GM03348 (cell line): ENCODE results near the gene NUP62.
"Not testable (repeated sequence)": the region's sequence is repeated elsewhere in the genome, so short reads cannot be mapped to it uniquely, and the experiment has no call there.

ENCODE experiments used
- DNase-seq: peaks from one replicate; pipeline ENCODE4 v3.0.0; 2012; ENCODE audit warnings: low spot score

NUP62 gene

GRCh38 chr19:49924881-49925210 is 4.5 kb downstream of the NUP62 start:
- not testable (repeated sequence) for DNase-seq

DNA sequence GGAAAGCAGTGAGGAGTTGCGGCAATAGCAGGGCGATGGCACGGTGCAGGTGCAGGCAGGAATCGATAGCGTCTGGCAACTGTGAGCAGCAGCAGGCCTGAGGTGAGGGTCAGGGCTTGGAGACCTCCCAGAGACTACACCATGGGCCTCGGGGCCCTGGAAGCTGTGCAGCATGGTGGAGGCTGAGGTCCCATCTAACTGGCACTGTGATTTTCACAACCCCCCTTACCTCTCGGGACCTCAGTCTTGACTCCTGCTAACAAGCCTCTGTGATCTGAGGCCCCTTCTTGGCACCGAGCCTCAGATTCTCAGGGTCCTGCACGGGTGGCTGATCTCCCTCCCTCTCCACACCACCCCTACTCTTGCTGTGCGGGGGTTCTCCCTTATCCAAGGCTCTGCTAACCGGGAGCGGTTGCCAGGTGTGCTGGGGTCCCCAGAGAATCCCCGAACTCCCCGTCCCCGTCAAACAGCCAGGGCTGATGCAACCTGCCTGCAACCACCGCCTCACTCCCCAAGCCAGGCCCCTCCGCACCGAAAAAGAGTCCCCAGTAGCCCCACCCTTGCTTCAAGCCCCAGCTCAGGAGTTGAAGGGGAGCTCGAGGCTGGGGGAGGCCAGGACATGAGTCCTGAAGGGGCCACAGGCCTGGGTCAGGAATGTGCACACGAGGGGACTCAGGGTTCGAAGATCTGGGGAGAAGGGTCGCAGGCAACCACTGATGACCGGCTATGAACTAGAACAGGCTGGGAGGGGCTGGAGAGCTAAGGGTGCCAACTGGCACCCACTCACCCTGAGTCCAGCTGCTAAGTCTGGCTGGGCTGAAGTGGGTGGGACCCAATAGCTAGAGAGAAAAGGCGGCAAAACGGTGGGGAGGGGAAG is 5.1 kb downstream of the NUP62 start:
- peak; percentile 33 for DNase-seq

GRCh38 chr19:49923055-49924003 is 6.0 kb downstream of the NUP62 start:
- DNase-seq: no peak

DNA sequence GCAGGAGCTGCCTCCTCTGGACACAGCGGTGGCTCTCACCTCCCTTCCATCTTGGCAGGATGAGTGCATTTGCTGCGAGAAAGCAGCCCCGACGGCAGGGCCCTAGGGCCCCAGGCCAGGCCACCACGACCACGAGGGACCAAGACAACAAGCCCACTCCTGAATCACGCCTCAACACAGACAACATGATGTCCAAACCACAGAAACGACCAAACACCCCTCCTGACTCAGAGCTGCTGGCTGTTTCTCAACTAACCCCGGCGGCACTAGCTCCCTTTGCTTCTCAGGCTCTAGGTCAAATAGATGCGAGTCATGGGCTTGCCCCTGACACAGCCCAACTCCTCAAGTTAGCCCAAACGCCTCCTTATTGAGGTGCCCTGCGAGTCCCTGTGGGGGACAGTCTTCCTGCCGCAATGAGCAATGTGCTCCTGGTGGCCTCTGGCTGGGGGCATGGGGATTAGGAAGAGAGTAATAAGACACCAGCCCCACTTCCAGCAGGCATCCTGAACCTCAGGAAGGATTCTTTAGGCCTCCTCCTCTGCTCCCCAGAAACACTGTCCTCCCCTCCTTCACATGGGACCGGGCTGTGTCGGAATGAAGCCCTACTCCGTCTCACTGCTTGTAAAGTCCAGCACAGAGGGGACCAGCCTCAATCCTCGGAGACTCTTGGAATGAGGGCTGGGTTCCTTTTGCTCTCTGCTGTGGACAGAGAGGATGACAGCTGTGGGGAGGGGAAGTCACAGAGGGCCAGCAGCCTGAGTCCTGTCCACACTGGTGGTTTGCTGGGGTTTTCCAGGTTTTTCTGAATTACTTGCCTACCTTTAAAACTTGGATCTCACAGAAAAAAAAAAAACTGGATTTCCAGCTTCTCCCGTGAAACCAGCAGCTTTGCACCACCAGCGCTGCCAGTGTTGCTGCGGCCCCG is 7.2 kb downstream of the NUP62 start:
- peak; percentile 79 for DNase-seq

DNA sequence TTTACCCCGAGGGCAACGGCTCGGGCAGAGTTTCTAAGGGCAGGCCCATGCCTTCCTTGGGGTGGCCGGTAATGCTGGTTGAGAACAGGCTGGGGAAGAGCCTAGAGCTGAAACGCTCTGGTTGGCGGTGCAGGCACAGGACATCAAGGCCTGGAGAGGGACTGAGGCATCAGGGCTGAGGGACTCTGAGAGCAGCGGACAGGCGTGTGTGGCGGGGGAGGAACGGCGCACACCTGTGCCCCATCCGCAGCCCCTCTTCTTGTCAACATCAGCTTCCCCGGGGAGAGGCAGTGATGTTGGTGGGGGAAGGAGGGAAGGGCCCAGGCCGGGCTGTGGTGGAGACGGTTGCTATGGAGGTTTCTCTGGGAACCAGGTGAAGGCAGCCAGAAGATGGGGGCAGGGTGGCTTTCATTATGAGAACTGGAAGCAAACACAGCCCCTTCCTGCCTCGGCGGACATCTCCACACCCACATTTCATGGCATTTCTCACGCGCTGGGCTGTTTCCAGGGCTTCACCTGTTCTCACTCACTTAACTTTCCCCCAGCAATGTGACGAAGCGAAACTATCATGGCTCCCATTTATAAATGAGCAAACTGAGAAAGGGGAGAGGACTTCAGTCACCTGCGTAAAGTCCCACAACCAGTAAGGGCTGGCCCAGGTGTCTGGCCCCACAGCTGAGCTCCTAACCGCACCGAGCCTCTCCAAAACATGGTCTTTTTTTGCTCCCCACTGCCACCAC is 8.5 kb downstream of the NUP62 start:
- no peak for DNase-seq

- no peak for DNase-seq
These were observed 11.2 kb downstream of the NUP62 start for GRCh38 chr19:49918089-49918488.

- no peak for DNase-seq
These were observed 12.2 kb downstream of the NUP62 start for GRCh38 chr19:49916839-49917733.

- no peak for DNase-seq
These were observed 14.0 kb downstream of the NUP62 start for GRCh38 chr19:49915271-49915670.

GRCh38 chr19:49913720-49914119 is 15.6 kb downstream of the NUP62 start:
- no peak for DNase-seq

DNA sequence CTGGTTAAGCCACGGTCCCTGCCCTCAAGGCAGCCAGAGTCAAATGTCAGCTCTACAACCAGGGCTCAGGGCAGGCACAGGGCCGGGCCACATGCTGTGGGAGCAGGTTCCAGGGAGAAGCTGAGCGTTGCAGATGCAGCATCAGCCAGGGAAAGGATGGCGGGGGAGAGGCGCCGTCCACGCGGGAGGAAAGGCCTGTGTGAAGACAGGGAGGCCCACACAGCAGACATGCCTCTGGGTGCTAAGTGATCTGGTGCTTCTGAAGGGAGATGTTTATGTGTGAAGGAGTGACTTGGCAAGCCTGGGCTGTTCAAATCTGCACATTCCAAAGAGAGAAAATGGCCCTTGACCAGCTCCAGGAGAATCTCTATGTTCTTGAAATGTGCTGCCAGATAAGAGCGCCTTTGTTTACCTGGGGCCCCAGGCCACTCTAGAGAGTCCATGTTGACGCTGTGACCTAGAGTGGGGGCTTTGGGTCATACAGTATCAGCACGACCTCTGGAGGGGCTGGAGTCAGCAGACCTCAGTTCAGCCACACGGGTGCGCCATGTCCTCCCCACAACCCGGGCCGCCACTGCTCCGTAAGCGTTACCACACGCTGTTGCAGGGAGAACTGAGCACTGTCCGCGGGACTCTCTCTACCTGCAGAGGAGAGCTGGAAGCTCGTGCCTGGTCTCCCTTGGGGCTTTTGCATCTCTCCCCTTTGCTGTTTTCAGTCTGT is 16.2 kb downstream of the NUP62 start:
- no peak for DNase-seq

DNA sequence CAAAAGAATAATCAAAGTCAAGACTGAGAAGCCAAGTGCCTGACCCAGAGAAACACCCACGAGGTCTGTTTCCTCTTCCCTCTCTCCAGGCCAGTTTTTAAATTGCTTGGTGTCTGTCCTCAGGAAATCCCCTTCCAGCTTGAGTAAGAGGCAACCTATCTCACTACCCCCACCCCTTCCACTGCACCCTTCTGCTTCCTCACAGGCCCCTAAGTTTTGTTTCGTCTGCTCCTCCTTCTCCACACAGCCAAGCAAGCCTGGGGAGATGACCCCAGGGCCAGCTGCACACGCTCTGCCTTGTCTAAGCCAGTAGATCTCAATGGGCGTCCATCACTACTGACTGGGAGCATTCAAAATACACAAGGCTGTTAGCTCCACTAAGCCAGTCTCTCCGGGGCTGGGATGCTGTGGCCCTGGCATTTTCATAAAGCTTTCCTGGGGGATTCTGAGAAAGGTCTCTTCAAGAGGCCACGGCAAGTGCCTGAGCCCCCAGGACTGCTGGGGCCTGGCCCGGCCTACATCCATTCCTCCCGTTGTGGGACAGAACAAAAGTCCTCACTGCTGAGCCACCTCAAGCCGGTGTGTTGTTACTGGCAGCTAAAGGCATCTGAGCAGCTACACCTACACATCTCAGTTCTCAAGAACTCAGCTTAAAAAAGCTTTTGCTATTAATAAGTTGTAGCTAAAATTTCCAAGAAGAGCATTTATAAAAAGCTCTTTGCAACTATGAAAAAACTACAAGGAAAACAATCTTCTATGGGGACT is 17.7 kb downstream of the NUP62 start:
- DNase-seq: no peak

DNA sequence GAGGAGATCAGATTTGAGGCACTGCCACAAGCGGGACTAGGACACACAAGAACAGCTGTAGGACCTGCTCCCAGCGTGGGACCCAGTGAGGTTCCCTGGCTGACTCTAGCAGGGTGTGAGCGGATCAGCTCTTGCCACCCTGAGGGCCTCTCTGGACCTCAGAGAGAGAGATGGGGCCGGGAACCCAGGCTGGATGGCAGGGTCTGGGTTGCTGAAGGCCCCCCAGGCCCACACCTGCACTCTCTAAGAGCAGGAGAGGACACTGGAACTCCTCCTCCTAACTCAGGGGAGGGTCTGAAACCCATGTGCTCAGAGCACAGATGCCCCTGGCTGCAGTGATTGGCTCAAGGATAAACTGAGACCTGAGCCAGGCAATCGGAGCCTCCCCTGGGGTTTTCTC is 19.1 kb downstream of the NUP62 start:
- no peak for DNase-seq

DNA sequence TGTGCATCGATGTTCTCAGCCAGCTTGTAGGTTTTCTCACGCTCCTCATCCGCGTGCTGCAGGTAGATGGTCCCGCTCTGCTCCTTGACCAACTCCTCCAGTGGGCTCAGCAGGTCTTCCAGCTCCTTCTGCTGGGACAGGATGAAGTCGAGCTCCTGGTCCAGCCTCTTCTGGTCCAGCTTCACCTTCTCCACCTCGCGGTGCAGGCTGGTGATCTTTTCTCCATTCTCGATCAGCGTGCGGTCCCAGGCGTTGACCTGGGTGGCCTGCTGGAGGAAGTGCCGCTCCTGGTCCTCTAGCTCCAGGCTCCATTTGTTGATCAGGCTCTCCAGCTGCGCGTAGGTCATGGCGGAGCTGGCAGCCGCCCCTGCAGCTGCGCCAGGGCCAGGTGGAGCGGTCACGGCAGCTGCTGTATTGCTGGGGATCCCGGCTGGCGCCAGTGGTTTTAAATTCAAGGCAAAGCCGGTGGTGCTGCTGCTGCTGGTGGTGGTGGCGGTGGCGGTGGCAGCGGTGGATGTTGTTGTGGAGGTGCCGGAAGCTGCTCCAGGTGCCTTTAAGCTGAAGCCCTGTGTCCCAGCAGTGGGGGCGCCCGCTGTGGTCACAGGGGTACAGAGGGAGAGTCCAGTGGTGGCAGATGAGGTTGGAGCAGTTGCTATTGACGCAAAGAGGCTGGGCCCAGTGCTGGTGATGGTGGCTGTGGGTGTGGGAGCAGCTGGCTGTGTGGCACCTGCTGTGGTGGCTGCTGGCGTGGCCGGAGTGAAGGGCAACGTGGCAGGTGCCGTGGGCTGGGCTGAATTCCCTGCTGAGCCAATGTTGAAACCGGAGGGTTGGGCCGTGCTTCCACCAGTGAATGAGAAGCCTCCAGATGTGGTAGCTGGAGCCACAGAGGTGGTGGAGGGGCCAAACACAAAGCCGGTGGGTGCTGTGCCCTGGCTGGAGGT is 20.6 kb downstream of the NUP62 start:
- DNase-seq: no peak

- DNase-seq: no peak
These were observed 21.4 kb downstream of the NUP62 start for GRCh38 chr19:49907745-49908446.

DNA sequence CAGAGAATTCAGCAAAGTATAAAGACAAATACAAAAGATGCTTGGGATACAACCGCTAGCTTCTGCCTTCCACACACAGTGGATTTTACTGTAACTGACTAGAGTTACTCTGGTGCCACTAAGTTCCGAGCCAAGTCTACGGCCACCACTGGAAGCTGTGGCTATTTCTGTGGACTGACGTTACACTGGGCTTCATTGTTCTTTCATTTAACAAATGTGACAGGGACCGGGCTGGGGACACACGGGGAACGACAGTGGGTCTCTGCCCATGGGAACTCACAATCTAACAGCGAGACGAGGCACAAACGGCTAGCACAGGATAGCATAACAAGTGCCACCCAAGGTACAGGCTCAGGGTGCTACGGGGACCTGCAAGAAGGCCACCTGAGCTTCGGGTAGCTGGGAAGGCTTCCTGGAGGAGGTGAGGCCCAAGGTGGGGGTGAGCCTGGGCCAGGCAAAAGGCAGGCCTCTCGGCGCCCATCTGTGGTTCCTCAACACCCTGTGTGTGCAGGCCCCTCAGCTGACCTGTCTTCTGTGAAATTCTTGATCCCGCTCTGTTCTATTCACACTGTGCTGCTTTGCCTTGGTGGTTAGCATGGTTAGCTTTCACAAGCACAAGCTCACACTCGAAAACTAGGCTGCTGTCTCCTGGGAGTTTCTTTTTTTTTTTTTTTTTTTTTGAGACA is 22.3 kb downstream of the NUP62 start:
- DNase-seq: no peak

- DNase-seq: no peak
These were observed 25.2 kb downstream of the NUP62 start for GRCh38 chr19:49904136-49904535.
